ENCODE results near the gene VSTM1. TPM values are rescaled to one million over a fixed set of nuclear protein-coding genes. Genes with fewer than 3 reads are reported as not detected.
A peak's percentile ranks its signal among the peaks of the same experiment; 100 is the strongest.
"Not testable (repeated sequence)": the region's sequence is repeated elsewhere in the genome, so short reads cannot be mapped to it uniquely, and the experiment has no call there.

The VSTM1 gene
- total RNA-seq, 1 donor from 2014 or later = not detected

GRCh38 chr19:54073829-54074228 lies 10.1 kb upstream of the VSTM1 start:
- no peak for DNase-seq

DNA sequence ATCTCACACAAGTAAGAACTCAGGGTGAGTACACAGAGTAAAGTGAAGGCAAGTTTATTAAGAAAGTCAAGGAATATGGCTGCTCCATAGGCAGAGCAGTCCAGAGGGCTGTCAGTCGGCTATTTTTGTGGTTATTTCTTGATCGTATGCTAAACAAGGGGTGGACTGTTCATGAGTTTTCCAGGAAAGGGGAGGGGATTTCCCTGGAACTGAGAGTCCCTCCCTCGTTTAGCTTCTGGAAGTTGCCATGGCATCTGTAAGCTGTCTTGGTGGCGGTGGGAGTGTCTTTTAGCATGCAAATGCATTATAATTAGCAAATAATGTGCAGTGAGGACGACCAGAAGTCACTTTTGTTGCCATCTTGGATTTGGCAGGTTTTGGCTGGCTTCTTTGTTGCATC lies 5.8 kb upstream of the VSTM1 start:
- DNase-seq = no peak

- DNase-seq = no peak
Measured at GRCh38 chr19:54062643-54063042, 1.1 kb downstream of the VSTM1 start.

GRCh38 chr19:54047616-54048015 lies 16.1 kb downstream of the VSTM1 start:
- no peak for DNase-seq

GRCh38 chr19:54045771-54046170 lies 17.9 kb downstream of the VSTM1 start:
- no peak for DNase-seq

DNA sequence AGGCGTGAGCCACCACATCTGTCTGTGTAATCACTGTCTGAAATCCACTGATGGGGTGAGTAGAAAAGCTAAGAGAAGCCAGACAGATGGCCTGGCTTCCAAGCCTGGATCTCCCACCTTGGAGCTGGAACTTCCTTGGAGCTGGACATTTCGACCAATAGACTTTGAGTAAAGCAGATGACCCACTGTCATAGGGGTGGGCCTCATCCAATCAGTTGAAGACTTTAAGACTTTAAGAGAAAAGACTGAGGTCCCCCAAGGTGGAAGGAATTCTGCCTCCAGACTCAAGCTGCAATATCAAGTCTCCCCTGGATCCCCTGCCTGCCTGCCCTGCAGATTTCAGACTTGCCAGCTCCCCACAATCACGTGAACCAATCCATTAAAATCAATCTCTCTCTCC lies 20.7 kb downstream of the VSTM1 start:
- DNase-seq = no peak

DNA sequence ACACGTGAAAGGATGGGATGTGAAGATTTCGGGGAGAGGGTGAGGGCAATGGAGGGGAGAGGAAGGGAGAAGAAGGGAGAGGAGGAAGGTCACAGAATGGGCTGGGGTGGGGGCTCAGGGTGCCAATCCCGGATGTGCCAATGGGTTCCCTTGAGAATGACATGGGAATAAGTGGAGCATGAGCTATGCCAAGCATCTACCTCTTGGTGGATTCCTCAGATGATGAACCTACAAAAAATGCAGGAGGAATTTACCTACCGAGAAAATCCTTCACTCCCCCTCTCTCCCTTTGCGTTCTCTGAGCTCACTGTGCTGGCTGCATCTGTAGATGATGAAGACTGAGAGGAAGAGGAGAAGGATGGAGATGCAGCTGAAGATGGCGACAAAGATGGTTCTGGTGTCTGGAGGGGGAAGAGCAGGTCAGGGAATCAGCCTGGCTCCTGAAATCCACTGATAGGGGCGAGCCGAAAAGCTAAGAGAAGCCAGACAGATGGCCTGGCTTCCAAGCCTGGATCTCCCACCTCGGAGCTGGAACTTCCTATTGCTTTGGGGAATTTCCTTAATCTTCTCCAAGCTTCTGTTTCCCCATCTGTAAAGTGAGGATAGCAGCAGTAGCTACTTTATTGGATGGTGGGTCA lies 21.6 kb downstream of the VSTM1 start:
- DNase-seq = no peak

DNA sequence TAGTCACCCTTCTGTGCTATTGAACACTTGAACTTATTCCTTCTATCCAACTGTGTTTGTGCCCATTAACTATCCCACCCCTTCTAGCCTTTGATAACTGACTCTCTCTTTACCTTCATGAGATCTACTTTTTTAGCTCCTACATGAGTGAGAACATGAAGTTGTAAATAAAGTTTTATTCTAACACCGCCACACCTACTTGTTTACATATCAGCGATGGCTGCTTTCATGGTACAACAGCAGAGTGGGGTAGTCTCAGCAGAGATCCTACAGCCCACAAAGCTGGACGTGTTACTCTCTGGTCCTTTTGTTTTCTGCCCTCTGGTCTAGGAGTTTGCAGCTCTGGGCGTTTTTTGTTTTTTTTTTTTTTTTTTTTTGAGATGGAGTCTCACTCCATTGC lies 23.7 kb downstream of the VSTM1 start:
- DNase-seq = no peak

GRCh38 chr19:54036542-54036941 lies 27.2 kb downstream of the VSTM1 start:
- DNase-seq = not testable (repeated sequence)

GRCh38 chr19:54035215-54036178 lies 28.2 kb downstream of the VSTM1 start:
- DNase-seq = peak; percentile 87

DNA sequence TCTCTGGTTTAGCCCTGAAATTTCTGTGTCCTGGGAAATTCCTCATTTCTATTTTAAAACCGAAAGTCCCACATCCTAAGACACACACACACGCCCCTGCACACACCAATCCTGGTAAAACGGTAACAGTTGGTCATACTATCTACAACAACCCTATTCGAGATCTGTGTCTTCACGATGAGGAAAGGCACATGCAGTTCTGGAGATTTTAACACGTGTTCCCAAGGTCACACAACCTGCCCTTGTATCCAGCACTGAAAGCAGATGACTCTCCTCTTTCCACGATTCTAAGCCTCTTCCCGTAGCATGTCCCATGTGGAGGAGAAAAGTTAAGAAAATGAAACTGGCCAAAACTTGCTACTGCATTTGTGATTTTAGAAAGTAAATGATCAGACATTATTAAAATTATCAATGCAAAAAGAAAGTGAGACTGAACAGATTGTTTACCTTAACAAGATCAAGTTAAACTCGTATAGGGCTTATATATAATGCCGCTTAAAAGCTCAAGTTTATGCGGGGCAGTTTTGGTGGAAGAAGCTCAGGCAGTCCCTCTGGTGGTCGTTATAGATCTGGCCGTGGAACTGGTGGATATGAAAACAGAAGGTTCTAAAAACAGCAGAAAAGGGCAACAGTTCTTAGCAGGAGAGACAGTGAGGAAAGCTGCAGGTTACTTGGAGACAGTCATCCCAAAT lies 32.7 kb downstream of the VSTM1 start:
- peak; percentile 55 for DNase-seq

DNA sequence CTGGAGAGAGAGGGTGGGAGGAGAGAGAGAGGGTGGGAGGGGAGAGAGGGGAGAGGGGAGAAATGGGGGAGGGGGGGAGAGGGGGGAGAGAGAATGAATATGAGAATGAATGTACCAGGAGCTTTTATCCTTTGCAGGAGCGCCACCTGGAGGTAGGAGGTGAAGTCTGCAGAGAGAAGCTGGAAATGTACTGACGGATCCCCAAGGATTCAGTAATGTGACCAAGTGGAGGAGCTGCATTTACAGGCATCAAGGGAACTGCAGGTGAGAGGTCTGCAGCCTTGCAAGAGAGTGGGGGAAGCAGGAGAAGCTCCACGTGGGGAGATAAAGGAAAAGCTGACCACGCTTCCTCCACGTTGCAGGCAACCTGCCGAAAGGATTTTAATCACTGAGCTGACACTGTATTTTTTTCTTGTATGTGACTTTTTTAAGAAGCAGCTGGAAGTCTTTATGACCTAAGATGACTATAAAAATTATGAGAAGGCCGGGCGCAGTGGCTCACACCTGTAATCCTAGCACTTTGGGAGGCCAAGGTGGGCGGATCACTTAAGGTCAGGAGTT lies 33.7 kb downstream of the VSTM1 start:
- peak; percentile 85 for DNase-seq

DNA sequence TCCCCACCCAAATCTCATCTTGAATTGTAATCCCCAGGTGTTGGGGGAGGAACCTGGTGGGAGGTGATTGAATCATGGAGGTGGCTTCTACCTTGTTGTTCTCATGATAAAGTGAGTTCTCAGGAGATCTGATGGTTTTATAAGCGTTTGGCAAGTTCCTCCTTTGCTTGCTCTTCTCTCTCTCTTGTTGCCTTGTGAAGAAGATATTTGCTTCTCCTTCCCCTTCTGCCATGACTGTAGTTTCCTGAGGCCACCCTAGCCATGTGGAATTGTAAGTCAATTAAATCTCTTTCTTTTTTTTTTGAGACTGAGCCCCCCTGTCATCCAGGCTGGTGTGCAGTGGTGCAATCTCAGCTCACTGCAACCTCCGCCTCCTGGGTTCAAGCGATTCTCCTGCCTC lies 34.4 kb downstream of the VSTM1 start:
- no peak for DNase-seq

GRCh38 chr19:54026656-54027055 lies 37.0 kb downstream of the VSTM1 start:
- no peak for DNase-seq

DNA sequence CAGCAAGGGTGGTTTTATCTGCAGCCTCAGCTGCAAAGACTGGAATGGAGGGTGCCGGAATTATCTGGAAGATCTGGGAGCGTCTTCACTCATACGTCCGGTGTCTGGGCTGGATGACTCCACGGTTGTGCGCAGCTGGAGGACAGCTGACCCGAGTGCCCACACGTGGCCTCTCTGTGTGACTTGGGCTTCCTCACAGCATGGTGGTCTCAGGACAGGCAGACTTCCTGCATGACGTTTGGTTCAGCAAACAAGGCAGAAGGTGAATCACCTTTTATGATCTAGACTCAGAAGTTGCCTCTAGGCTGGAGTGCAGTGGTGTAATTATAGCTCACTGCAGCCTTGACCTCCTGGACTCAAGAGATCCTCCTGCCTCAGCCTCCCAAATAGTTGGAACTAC lies 39.0 kb downstream of the VSTM1 start:
- no peak for DNase-seq

DNA sequence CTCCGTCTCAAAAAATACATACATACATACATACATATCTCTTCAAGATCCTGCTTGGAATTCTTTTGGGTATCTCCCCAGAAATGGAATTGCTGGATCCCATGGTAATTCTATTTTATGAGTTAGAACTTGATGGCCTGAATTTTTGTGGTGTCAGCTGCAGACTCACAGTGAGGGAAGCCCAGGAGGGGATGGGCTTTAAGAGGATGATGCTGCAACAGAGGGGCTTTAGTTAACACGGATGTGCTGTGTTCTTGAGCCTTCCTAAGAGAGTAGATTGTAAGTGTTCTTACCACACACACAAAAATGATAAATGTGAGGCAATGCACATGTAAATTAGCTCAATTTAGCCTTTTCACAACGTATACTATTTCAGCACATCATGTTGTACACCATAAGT lies 40.5 kb downstream of the VSTM1 start:
- no peak for DNase-seq

GRCh38 chr19:54021932-54022331 lies 41.8 kb downstream of the VSTM1 start:
- no peak for DNase-seq

DNA sequence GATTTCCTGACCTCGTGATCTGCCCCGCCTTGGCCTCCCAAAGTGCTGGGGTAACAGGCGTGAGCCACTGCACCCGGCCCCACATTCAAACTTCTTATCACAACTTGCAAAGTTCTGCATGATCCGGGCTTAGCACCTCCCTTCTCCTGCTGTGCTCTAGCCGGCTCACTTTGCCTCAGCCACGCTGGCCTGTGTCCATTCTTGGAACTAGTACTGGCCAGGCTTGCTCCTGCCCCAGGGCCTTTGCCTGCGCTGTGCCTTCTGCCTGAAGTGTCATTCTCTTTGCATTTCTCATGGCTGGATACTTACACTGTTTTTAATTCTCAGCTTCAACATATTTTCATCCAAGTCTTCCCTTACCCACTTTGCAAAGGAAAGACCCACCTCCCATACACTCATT lies 42.3 kb downstream of the VSTM1 start:
- DNase-seq = no peak

- no peak for DNase-seq
Measured at GRCh38 chr19:54017261-54017660, 46.4 kb downstream of the VSTM1 start.

- no peak for DNase-seq
Measured at GRCh38 chr19:54014920-54015560, 48.7 kb downstream of the VSTM1 start.

GRCh38 chr19:54013866-54014265 lies 49.8 kb downstream of the VSTM1 start:
- DNase-seq = no peak

- no peak for DNase-seq
Measured at GRCh38 chr19:54011507-54012211, 52.0 kb downstream of the VSTM1 start.
